Measurements from ENCODE around the gene SETD1B.
"Not testable (repeated sequence)": the region's sequence is repeated elsewhere in the genome, so short reads cannot be mapped to it uniquely, and the experiment has no call there.

Gene SETD1B

GRCh38 chr12:121780429-121780828 is 23.4 kb upstream of the SETD1B start:
- no peak for DNase-seq (ENCODE audit: low read depth, low spot score)

GRCh38 chr12:121781484-121781997 is 22.3 kb upstream of the SETD1B start:
- peak; percentile 68 for DNase-seq (ENCODE audit: low read depth, low spot score)

DNA sequence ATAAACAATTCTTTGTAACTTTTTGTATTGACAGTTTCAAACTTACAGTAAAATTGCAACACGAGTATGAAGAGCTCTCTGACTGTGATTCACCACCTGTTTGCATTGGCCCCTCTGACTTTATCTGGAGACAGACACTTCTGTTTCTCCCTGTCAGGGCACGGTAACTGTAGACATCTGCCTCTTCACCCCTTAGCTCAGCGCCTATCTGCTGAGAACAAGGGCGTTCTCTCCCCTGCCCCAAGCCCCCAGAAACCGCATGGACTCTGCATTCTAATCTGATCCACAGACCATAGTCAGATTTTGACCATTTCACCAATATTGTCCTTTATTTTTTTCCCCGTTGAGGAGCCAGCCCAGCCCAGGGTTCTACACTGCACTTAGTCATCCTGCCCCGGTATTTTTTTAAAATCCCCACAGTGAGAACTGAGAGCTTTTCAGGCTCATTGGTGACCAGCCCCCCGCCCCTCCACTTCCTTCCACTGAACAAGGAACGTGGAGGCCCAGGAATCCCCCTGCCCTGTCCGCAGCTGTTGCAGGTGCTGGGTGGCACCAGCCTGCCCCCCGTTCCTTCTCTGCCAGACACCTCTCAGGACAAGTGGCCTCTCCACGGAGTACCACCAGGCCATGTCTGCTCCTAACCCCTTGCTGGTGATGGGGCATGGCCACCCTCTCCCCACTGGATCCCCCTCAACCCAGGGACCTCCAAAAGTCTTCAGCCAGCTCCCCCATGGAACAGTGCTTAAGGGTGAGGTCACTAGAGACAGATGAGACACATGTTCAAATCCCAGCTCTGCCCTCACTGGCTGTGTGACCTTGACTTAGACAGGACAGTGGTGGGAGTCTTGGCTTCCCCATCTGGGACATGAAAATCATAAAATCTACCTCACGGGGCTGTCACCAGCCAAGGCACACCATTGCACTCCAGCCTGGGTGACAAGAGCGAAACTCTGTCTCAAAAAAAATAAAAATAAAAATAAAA is 21.5 kb upstream of the SETD1B start:
- DNase-seq (ENCODE audit: low read depth, low spot score): no peak

- no peak for DNase-seq (ENCODE audit: low read depth, low spot score)
Observed at GRCh38 chr12:121783766-121784165, 20.0 kb upstream of the SETD1B start.

GRCh38 chr12:121784460-121784859 is 19.3 kb upstream of the SETD1B start:
- DNase-seq (ENCODE audit: low read depth, low spot score): no peak

GRCh38 chr12:121786440-121786825 is 17.4 kb upstream of the SETD1B start:
- peak; percentile 72 for DNase-seq (ENCODE audit: low read depth, low spot score)

GRCh38 chr12:121787063-121788025 is 16.5 kb upstream of the SETD1B start:
- DNase-seq (ENCODE audit: low read depth, low spot score): no peak

- no peak for DNase-seq (ENCODE audit: low read depth, low spot score)
Observed at GRCh38 chr12:121788176-121788818, 15.5 kb upstream of the SETD1B start.

DNA sequence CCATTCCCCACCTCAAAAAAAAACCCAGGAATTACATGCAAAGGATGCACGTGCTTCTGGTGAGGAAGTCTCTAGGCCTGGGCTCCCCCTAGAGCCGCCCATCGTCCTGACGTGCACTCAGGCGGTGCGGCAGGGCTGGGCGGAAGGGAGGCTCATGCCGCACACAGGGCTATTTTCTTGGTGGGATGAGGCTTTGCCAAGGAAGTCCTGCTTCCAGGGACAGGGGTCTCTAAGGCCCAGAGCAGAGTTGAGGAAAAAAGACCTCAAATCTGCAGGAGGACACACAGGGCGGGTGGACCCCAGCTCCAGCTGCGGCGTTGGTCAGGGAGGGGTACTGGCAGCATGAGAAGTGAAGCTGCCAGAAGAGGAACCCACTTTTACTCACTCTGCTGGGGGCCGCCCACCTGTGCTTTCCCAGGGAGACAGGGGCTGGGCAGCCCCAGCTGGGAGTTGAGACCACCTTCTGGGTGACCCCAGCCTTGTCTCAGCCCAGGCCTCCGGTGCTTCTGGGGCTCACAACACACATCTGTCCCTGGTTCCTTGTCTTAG is 14.5 kb upstream of the SETD1B start:
- DNase-seq (ENCODE audit: low read depth, low spot score): no peak

DNA sequence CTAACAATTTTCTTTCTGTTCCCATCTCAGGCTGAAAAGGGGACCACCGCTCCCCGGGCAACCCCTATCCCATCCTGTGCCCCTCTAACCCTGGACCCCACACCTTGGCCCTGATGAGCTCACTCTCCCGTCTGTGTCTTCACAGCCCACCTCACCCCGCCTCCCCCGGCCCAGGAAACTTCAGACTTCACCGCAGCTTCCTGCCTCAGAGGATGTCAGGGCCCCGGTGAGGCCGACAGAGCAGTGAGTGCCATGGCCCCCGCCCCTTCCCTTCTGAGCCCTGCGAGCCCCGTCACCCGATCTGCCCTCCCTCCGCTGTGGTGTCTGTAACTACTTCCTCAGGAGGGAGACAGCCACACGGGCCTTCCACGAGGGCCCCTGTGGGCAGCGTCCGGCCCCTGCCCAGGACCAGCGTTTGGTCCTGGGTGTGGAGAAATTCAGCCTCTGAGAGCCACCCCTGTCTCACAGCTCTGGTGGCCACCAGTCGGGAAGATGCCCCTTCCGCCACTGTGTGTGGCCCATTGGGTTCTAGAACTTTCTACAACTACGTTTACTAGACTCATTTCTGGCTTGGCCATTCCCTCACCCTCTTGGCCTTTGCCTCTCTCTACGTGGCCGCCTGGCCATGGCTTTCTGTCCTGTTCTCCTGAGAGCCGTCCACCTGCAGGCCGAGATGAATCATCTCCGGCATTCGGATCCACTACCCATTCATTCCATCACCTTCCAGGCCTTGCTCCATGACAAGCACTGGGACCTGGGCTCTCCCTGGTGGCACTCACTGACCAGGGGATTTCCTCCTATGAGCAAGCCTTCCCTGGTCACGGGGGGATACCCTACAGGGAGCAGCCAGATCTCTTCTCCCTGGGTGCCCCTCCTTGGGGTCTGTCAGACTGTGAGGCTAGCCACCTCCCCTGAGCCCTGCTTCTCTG is 13.7 kb upstream of the SETD1B start:
- no peak for DNase-seq (ENCODE audit: low read depth, low spot score)

GRCh38 chr12:121790785-121791184 is 13.0 kb upstream of the SETD1B start:
- not testable (repeated sequence) for DNase-seq (ENCODE audit: low read depth, low spot score)

- DNase-seq (ENCODE audit: low read depth, low spot score): no peak
Observed at GRCh38 chr12:121791671-121792551, 11.9 kb upstream of the SETD1B start.

DNA sequence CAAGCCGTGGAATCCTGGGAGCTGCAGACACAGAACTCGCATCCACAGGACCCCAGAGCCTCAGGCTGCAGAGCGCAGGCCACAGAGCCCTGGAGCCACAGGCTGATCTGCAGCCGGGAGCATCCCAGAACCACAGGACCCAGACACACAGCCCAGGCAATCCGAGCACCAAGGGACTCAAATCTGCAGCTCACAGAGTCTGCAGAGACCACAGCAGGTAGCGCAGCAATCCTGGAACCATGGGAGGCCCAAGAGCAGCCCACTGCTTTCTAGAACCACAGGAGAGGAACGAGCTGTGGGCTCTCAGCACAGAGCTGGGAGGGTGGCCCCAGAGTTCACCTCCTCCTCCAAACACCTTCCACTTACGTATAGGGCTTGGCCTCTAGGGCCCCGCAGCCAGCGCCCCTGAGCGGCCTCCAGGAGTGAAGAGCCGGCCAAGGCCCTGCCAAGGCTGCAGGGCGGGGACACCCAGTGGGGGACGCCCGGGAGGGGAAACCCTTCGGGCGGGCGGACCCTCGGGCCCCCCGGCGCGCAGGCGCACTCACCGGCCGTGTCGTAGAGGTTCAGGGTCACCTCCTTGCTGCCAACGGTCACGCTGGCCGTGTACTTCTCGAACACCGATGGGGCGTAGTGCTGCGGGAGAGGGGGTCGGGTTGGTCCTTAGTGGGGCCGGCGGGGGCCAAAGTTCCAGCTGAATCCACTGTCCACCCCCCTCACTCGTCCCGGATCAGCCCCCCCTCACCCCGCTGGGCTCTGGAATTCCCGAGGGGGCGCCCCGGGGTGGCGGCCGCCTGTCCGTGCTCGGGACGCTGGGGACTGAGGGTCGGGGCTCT is 11.0 kb upstream of the SETD1B start:
- peak; percentile 53 for DNase-seq (ENCODE audit: low read depth, low spot score)

DNA sequence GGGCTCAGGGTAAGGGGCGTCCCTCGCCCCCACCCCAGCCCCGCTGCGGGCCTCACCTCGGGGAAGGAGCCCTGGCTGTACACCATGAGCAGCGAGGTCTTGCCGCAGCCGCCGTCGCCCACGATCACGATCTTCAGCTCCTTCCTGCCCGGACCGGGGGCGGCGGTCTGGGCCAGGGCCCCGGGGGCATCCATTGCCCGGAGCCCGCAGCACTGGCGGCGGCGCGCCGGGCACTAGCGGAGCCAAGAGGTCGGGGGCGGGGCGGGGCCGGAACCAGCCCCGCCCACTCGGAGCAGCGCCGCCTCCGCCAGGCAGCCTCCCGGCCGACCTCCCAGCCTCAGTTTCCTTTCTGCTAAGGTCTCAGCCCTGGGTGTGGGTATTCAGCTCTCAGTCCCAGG is 10.4 kb upstream of the SETD1B start, which contains the start of gene RHOF:
RHOF (minus strand) TSS at position 249 of the 398 bp plus-strand sequence; CDS start at position 194, 55 bp downstream.
- DNase-seq (ENCODE audit: low read depth, low spot score): peak; percentile 84

- peak; percentile 98 for DNase-seq (ENCODE audit: low read depth, low spot score)
Observed at GRCh38 chr12:121793838-121794533, 9.8 kb upstream of the SETD1B start.

DNA sequence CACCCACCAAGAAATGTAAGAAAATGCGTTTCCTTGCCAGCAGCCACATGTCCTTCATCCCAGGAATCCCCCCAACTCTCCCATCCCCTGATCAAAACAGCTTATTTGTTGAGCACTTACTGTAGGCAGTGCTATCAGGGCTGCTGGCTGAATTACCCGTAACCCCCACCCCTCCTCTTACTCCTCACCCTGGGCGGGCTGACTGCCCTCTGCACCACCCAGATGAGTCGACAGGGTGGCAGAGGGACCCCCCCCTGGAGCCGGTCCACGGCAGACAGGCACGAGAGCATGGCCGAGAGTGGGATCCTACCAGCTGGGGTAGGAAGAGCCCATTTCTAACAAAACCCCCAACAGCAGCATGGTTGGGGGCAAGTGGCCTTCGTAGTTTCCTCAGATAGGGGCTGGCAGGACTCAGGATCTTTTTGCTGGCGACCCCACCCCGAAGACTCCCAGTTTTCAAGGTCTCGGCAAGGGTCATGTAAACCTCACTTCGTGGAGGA is 9.2 kb upstream of the SETD1B start:
- no peak for DNase-seq (ENCODE audit: low read depth, low spot score)
